Measurements from ENCODE around the gene ENTPD8.

GRCh38 chr9:137441935-137442321 lies 771 bp upstream of the ENTPD8 start:
- TF ChIP-seq CTCF (IDR thresholded peaks at IDR 0.05 in 2 of 3, conservative IDR thresholded peaks at IDR 0.05 in 1 of 3; ENCODE audit: control insufficient read depth in 2 of 3, extremely low read depth in 1 of 3, insufficient read depth in 1 of 3, low read depth in 3 of 3, low read length in 3 of 3) (no peak), SPI1 (IDR thresholded peaks at IDR 0.05; ENCODE audit: borderline replicate concordance, insufficient read depth, low read depth, low read length) (no peak), NFXL1 (IDR thresholded peaks at IDR 0.05; ENCODE audit: borderline replicate concordance) (no peak), MYC (IDR thresholded peaks at IDR 0.05; ENCODE audit: insufficient read depth, insufficient read length, insufficient replicate concordance, low read length, severe bottlenecking) (no peak), ATF3 (IDR thresholded peaks at IDR 0.05; ENCODE audit: borderline replicate concordance, extremely low read depth, low read depth, low read length) (no peak), JUND (IDR thresholded peaks at IDR 0.05; ENCODE audit: low read depth, low read length) (no peak), GABPA (IDR thresholded peaks at IDR 0.05; ENCODE audit: low read depth) (no peak), YY1 (IDR thresholded peaks at IDR 0.05; ENCODE audit: low read depth, low read length) (no peak), POLR2A (IDR thresholded peaks at IDR 0.05; ENCODE audit: low read depth, low read length) (no peak), BCLAF1 (IDR thresholded peaks at IDR 0.05) (no peak), ZNF274 (IDR thresholded peaks at IDR 0.05; ENCODE audit: insufficient read depth, insufficient read length) (no peak), PBX3 (IDR thresholded peaks at IDR 0.05; ENCODE audit: insufficient replicate concordance, low read depth, low read length) (no peak)
